GM04503 (cell line): ENCODE measurements around the gene C18orf32.
"Not testable (repeated sequence)": the region's sequence is repeated elsewhere in the genome, so short reads cannot be mapped to it uniquely, and the experiment has no call there.

Experiments
- DNase-seq: peaks from one replicate; pipeline ENCODE4 v3.0.0-alpha.2; 2012; ENCODE audit warnings: low read depth

The C18orf32 gene

GRCh38 chr18:49467599-49467998 lies 19.4 kb downstream of the C18orf32 start:
- DNase-seq, result no peak

- DNase-seq, result no peak
These were observed 19.9 kb downstream of the C18orf32 start for GRCh38 chr18:49467019-49467563.

GRCh38 chr18:49464718-49465598 lies 22.1 kb downstream of the C18orf32 start:
- no peak for DNase-seq

DNA sequence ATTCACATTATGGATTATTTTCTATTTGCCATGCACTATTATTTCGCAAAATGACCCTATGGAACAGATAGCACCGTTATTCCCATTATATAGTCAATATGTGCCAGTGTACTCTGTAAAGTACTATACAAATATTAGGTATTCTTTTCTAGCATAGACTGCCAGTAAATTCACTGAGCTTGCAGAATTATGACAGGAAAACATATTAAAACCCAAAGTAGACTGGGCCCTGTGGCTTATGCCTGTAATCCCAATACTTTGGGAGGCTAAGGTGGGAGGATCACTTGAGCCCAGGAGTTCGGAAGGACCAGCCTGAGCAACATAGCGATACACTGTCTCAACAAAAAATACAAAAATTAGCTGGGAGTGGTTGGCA lies 25.4 kb downstream of the C18orf32 start:
- no peak for DNase-seq

DNA sequence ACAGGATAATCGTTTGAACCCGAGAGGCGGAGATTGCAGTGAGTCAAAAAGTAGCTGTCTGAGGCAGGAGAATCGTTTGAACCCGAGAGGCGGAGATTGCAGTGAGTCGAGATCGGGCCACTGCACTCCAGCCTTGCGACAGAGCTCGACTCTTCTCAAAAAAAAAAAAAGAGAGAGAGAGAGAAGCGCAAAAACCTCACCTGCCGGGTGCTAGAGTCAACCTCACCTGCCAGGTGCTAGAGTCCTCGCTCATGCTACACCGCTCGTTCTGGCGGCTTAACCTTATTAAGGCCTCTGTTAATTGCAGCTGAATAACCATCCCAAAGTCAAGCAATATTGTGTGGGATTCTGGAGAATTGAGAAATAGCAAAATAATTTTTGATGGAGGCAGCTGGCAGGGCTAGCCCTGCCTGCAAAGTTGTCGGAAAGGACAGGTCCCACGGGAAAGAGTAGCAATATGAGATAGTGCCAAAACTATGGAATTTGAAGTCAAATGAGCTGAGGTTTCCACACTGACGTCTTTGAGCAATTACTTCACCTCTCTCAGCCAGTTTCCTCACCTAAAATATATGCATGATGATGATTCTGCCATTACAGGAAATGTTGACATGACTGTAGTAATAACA lies 25.9 kb downstream of the C18orf32 start:
- DNase-seq, result no peak

GRCh38 chr18:49459404-49460171 lies 27.4 kb downstream of the C18orf32 start:
- no peak for DNase-seq

DNA sequence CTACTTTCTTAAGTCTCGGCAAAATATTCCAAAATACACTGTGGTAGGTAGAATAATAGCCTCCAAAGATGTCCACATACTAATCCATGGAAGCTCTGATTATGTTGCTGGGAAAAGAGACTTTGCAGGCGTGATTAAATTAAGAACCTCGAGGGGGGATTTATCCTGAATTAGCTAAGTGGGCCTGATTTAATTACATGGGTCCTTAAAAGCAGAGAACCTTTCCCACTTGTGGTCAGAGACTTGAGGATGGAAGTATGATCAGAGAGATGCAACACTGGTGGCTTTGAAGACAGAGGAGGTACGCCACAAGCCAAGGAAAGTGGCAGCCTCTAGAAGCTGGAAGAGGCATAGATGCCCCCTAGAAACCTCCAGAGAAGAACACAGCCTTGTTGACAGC lies 29.4 kb downstream of the C18orf32 start:
- no peak for DNase-seq

DNA sequence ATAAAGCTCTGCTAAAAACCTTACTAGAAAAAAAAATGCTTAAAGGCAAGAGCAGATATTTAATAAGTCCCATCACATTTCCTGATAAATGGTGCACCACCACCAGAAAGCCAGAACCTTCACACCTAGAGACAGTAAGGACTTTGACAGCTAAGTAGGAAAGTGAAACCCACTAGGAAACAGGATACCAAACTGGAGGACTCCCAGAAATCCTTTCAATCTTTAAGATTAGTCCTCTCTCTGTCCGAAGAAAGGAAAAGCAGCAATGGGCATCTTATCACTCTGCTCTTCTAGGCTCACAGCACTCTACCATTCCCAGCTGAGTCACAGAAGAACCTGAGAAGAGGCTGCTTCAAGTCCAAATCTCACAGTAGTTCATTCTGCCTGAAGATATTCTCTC lies 30.2 kb downstream of the C18orf32 start:
- no peak for DNase-seq

DNA sequence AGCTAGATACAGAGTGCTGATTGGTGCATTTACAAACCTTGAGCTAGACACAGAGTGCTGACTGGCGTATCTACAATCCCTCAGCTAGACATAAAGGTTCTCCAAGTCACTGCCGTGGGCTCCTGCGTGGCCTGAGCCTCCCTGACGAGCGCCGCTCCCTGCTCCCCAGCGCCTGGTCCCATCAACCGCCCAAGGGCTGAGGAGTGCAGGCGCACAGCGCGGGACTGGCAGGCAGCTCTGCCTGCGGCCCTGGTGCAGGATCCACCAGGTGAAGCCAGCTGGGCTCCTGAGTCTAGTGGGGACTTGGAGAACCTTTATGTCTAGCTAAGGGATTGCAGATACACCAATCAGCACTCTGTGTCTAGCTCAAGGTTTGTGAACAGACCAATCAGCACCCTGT lies 34.5 kb downstream of the C18orf32 start:
- not testable (repeated sequence) for DNase-seq

DNA sequence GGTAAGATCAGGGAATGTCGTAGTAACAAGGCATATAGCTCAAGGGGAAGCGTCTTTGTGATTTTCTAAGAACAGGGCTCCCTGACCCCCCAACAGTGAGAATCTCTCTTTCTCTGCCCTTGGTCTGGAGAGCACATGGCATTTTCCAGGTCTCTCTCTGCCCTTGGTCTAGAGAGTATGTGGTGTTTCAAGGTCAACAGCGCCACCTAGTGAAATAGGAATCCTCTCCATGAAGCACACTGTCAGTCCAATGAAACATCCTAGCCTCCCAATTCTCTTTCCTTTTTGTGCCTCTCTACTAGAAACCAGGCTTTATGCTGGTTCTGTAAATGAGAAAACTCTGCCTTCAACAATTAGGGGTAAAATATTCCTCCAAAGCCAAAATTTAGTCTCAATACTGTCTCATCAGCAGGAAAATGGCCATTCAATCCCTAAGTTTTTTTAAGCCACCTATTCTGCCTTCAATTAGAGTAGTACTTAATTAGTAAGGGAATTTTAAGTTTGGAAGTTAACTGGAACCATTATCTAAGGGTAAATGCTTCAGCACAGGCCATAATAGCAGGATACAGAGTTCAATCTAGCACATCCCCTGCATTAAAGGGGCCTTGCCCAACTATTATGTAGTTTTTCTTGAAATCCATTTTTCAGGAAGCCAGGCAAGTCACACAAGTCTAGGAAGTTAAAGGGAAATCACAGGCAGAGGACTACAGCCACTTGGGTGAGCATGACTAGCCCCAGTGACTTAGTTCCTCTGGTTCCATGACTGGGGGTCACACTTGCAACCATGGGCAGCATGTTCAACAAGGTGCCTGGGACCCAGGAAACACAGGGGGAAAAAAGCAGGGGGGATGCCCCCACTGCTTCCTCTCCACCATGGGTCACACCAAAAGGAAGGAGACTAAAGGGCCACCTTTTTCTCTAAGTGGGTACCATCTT lies 39.0 kb downstream of the C18orf32 start:
- no peak for DNase-seq

DNA sequence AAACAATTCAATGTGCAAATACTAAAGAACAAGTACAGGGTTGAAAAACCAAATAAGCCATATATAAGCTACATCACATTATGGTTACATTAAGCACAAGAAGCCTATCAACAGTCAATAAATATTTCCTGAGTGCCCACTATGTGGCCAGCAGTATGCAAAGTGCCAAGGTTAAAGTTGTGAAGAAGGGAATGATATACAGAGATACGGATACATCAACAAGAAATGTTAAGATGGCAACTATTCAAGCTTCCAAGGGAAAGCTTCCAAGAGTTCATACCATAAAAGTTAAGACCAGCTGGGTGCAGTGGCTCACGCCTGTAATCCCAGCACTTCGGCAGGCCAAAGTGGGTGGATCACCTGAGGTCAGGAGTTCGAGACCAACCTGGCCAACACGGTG lies 40.6 kb downstream of the C18orf32 start:
- no peak for DNase-seq

DNA sequence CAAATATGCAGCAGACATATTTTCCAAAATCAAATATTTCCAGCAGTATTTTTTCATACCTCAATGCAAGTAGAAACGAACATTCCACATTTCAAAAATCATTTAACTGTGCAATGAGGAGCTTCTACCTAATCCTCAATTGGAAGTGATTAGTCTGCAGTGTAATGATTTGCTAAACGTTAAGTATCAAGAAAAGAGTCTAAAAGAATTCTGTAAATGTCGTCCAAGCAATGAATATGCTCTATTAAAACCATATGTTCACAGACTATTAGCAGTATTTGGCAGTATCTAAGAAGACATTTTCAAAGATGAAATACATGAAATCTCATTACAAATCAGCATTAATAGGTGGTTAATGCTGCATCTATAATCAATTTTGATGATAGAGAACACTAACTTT lies 42.5 kb downstream of the C18orf32 start:
- DNase-seq, result no peak

- no peak for DNase-seq
These were observed 43.2 kb downstream of the C18orf32 start for GRCh38 chr18:49443837-49444236.

DNA sequence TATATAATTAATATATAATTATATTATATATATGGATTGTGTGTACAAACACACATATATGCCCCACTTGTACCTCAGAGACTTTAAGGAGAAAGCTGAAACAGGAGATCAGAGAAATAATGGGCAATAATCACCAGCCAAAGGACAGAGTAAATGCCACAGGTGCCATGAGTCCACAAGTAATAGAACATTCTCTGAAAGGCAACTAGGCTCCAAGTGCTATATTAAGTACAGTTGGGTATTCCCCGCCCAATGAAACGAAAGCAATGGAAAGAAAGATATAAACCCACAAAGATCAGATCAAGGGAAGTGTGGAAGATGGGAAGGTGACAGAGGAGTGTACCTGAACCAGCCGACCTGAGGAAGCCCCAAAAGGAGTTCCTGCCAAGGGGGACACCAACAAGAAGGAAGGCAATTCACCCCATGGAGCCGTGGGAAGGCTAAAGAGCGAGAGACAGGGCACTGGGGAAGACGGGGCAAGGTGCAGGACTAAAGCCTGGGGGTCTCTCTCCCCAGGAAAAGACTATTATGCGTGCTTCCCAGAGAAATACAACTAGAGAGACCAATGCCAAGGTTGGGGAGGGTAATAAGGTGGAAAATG lies 45.6 kb downstream of the C18orf32 start:
- DNase-seq, result no peak

DNA sequence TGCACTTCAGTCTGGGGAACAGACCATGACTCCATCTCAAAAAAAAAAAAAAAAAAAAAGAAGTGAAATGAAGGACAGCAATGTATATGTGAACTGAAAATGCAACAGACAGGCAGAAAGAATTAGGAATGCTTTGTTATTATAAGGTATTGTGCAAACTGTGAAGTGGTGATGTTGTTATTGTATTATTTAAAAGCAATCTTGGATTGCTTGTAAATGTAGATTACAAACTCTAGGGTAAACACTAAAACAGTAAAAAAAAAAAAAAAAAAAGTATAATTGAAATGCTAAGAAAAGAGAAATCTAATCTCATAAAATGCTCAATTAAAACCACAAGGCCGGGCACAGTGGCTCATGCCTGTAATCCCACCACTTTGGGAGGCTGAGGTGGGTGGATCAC lies 51.9 kb downstream of the C18orf32 start:
- no peak for DNase-seq

DNA sequence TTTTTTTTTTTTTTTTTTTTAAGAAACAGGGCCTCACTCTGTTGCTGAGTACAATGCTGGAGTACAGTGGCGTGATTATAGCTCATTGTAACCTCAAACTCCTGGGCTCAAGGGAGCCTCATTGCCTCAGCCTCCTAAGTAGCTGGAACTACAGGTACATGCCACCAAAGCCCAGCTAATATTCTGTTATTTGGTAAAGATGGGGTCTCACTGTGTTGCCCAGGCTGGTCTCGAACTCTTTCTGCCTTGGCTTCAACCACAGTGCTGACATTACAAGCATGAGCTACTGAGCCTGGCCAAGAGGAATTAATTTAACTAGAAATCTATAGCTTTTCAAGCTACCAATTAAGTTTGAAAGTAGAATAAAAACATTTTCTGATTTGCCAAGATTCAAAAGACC lies 54.4 kb downstream of the C18orf32 start:
- no peak for DNase-seq

DNA sequence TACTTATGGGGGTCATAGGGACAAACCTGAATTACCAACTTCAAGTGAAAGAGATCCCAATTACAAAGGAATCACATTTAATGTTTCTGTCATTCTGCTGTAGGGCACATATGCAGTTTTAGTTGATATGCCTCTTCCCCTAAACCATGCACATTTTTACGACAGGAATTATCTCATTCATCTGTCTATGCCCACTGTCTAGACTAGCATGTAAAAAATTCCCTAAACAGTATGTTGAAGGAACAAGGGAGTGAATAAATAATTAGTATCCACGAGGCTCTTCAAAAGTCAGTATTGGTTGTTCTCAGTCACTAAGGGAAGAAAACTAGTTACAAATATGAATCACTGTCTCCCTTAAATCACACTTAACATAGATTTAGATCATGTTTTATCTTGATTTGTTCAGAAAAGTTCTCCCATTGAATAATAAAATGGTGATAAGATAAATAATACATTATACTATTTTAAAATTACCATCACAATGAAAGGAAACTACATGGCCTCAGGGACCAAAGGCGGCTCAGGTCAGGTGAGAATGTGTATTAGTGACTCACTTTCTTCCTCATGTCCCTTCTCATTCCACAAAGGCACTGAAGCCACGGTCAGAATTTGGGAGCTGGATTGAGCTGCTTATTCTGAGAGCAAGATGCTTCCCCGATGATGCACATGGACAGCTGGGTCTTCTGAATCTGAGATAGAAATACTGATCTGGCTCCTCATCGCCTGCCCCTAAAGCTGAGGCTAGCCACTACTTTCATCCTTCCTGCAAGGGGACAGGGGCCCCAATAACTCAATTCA lies 55.7 kb downstream of the C18orf32 start:
- DNase-seq, result no peak
